ENCODE data around the gene NR4A3. TPM values are rescaled to one million over a fixed set of nuclear protein-coding genes. Genes with fewer than 3 reads are reported as not detected.

The NR4A3 gene
- total and polyA plus RNA-seq, 2 of the 13 experiments (the other 11 are each of a cell fraction or from before 2014, with no cell fraction given), result 0.02 to 0.09 TPM

GRCh38 chr9:99905833-99906402 lies 84.2 kb downstream of the NR4A3 start (continued):
- TF ChIP-seq USF2 (IDR thresholded peaks at IDR 0.05; ENCODE audit: low read depth, low read length) (no peak), USF2 (CRISPR knock-in tag; IDR thresholded peaks at IDR 0.05; ENCODE audit: borderline replicate concordance) (no peak), DBP (CRISPR knock-in tag; IDR thresholded peaks at IDR 0.05; ENCODE audit: not compliant biosample characterization) (no peak), MAFF (IDR thresholded peaks at IDR 0.05; ENCODE audit: low read depth, low read length) (0 out of 2 replicates have a peak, but pooled peaks have one; percentile 14), NR2F6 (IDR thresholded peaks at IDR 0.05) (no peak), NR2F6 (CRISPR knock-in tag; IDR thresholded peaks at IDR 0.05) (no peak), ZNF33A (CRISPR knock-in tag; IDR thresholded peaks at IDR 0.05; ENCODE audit: borderline replicate concordance) (no peak), ZNF446 (CRISPR knock-in tag; IDR thresholded peaks at IDR 0.05) (peak; percentile 2; the same call in 1 of the 2 replicates), ZNF747 (CRISPR knock-in tag; IDR thresholded peaks at IDR 0.05; ENCODE audit: borderline replicate concordance) (no peak), MAFK (conservative IDR thresholded peaks at IDR 0.05 in 1 of 2, IDR thresholded peaks at IDR 0.05 in 1 of 2; ENCODE audit: low read length in 2 of 2) (peak in 1 of 2 experiments; percentile 20; a peak in 2 of 4 replicates), ZNF564 (CRISPR knock-in tag; IDR thresholded peaks at IDR 0.05) (0 out of 2 replicates have a peak, but pooled peaks have one; percentile 0), RBFOX2 (IDR thresholded peaks at IDR 0.05; ENCODE audit: low read depth, low read length) (no peak), FOXO4 (CRISPR knock-in tag; conservative IDR thresholded peaks at IDR 0.05) (0 out of 2 replicates have a peak, but pooled peaks have one; percentile 6)

Measured in HepG2 (cell line).